Head of caudate nucleus (tissue), 42 donors: ENCODE measurements around the gene KLK4.
"Not testable (repeated sequence)": the region's sequence is repeated elsewhere in the genome, so short reads cannot be mapped to it uniquely, and the experiment has no call there.

Source experiments
- DNase-seq, 42 donors: peaks; one replicate each; pipeline versions ENCODE4 v3.0.0 to v3.0.0-alpha.2; 2020 to 2021; ENCODE audit warnings: mixed read lengths in 7 of 42
- intact Hi-C: fragments of 100-400 bp; cut with DNase I; formaldehyde crosslinking; loops from one replicate; pipeline ENCODE4 v1.15.0; 2022

KLK4 gene

GRCh38 chr19:50921426-50922316, 10.5 kb upstream of the KLK4 start:
- DNase-seq, result no peak
- intact Hi-C loops, result no loop called here

- no peak for DNase-seq
- intact Hi-C loops, result no loop called here
Measured at GRCh38 chr19:50916069-50916468, 4.9 kb upstream of the KLK4 start.

GRCh38 chr19:50912727-50913716, 1.8 kb upstream of the KLK4 start:
- intact Hi-C loops, result no loop called here
- DNase-seq, result no peak

- no peak for DNase-seq
- intact Hi-C loops, result no loop called here
Measured at GRCh38 chr19:50912102-50912599, 956 bp upstream of the KLK4 start.

GRCh38 chr19:50910722-50911121, 473 bp downstream of the KLK4 start:
- intact Hi-C loops, result no loop called here

GRCh38 chr19:50909240-50910070, 1.7 kb downstream of the KLK4 start:
- peak in 29 of 42 donors; percentile 6 to 52 (median 28) for DNase-seq
- intact Hi-C loops, result no loop called here

More at GRCh38 chr19:50910722-50911121, 473 bp downstream of the KLK4 start:
- no peak for DNase-seq

- intact Hi-C loops, result no loop called here
- DNase-seq, result no peak
Measured at GRCh38 chr19:50908336-50908735, 2.9 kb downstream of the KLK4 start.

- intact Hi-C loops, result no loop called here
- DNase-seq, result peak in 18 of 42 donors; percentile 8 to 65 (median 34)
Measured at GRCh38 chr19:50906217-50906616, 5.0 kb downstream of the KLK4 start.

GRCh38 chr19:50902640-50903039, 8.6 kb downstream of the KLK4 start:
- intact Hi-C loops, result no loop called here
- DNase-seq, result no peak

- intact Hi-C loops, result no loop called here
- no peak for DNase-seq
Measured at GRCh38 chr19:50899569-50899968, 11.6 kb downstream of the KLK4 start.

GRCh38 chr19:50898018-50898417, 13.2 kb downstream of the KLK4 start:
- intact Hi-C loops, result no loop called here
- DNase-seq, result no peak

GRCh38 chr19:50897612-50898011, 13.6 kb downstream of the KLK4 start:
- intact Hi-C loops, result no loop called here
- no peak for DNase-seq

GRCh38 chr19:50897191-50897607, 14.0 kb downstream of the KLK4 start:
- intact Hi-C loops, result no loop called here
- DNase-seq, result no peak

GRCh38 chr19:50896591-50897190, 14.5 kb downstream of the KLK4 start:
- no peak for DNase-seq
- intact Hi-C loops, result no loop called here

- DNase-seq, intact Hi-C loops: not testable (repeated sequence)
Measured at GRCh38 chr19:50896089-50896590, 15.1 kb downstream of the KLK4 start.

- DNase-seq, result no peak
- intact Hi-C loops, result no loop called here
Measured at GRCh38 chr19:50894478-50895356, 16.5 kb downstream of the KLK4 start.

- intact Hi-C loops, result no loop called here
- DNase-seq, result no peak
Measured at GRCh38 chr19:50893047-50893736, 18.0 kb downstream of the KLK4 start.
